ENCODE data around the gene TOMM70.
"Not testable (repeated sequence)": the region's sequence is repeated elsewhere in the genome, so short reads cannot be mapped to it uniquely, and the experiment has no call there.

TOMM70 gene

DNA sequence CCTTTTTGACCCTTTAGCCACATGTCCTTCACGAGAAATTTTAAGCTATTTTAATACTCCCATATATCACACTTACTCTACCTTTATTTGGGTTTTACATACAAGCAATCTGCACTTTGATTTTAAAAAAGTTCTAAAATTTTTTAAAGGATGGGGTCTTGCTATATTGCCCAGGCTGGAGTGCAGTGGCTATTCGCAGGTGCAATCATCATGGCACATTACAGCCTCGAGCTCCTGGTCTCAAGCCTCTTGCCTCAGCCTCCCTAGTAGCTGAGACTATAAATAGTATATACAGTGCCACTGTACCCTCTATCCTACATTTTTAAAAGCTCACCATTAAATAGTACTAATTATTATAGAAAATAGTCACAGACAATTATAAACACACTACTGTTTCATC lies 36.5 kb downstream of the TOMM70 start:
- no peak for DNase-seq (ENCODE audit: low read depth in 2 of 2)

DNA sequence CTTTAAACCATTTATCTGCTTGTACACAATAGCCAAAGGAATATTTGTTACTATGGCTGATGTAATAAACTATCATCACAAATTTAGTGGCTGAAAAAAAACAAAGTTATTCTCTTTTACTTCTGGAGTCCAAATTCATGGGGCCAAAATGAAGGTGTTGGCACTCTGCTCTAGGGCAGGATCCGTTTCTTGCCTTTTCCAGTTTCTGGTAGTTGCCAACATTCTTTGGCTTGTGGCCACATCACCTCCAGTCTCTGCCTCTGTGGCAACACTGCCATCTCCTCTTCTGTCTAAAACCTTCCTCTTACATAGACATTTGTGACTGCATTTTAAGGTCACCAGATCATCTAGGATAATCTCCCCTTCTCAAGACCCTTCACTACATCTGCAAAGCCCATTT lies 39.0 kb downstream of the TOMM70 start:
- no peak for DNase-seq (ENCODE audit: low read depth in 2 of 2)

DNA sequence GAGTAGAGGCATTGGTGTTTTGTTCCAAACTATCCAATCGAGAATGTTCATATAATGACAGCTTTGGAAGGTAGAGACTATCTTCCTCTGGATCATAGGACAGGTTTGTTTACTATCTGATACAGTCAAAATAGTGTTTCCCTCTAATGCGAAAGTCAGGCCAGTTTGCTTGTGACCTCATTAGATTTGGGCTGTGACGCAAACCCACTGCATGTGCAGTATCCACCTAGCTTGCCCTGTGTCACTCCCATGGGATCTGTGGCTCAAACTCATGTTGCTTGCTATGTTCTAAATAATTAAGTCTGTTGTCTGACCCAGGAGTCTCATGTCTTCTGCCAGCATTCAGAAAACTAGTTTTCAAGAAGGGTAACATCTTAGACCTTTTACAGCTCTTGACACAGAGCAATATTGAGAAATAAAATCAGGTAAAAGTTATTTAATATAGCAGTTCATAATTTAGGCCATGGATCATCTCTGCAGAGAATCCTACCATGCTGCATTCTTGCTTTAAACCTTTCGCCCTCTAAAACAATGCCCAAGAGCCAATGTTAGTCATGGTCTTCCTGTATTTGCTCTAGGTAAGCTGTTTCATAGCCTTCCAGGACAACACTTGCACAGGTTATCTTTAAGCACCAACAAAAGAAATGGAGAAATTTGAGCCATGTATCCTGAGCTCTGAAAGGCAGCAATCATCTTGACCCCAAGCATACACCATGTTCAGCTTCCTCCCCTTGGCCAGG lies 40.0 kb downstream of the TOMM70 start:
- DNase-seq (ENCODE audit: low read depth in 2 of 2), result no peak

DNA sequence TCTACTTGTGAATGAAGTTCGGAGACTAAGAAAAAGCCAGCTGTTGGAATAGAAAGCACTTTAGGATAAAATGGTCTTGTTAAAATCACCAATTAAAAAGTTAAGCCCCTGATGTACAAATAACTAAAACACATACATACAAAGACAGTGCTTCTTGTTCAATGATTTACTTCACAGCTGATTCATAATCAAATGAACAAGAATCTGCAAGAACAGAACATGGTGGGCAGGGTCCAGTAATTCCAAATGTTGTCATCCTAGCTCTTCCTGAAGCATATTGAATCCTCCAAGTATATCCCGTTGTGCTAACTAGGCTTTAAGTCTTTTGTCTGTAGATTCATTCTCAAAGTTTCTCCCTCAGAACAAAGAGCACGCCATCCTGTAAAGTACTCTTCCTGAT lies 41.9 kb downstream of the TOMM70 start:
- no peak for DNase-seq (ENCODE audit: low read depth in 2 of 2)

DNA sequence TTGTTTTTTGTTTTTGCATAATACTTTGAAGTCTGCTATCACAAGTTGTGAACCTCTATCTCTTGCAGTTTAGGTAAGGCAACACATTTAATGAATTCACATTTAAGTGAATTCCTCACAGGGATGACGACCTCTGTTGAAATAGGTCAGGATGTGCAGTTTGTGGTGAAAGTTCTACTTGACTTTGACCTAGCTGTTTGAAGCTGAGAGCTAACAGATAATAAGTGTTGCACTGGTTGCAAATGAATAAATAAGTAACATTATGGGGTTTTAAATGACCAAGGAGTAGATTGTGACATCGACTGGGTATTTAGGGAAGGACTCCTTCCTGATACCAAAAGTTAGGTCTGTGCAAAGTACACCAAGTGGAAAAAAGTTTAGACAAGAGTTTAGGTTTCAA lies 42.5 kb downstream of the TOMM70 start:
- no peak for DNase-seq (ENCODE audit: low read depth in 2 of 2)

DNA sequence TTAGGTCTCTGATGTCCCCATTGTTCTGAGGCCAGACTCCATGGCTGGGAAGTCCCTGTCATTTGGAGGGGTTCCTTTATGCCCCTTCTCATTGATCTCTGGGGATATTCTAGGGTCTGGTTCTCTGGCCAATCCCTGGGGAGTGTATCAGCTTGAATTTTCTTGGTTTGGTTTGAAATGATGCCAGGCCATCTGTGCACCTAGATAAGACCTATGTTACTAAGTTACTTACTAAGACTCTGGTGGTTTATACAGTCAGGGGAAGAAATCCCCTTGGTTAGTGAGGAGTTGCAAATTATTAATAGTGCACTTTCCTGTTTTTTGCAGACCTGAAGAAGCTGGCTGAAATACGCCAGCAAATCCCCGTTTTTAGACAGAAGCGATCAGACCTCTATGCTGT lies 46.0 kb downstream of the TOMM70 start:
- DNase-seq (ENCODE audit: low read depth in 2 of 2), result no peak

DNA sequence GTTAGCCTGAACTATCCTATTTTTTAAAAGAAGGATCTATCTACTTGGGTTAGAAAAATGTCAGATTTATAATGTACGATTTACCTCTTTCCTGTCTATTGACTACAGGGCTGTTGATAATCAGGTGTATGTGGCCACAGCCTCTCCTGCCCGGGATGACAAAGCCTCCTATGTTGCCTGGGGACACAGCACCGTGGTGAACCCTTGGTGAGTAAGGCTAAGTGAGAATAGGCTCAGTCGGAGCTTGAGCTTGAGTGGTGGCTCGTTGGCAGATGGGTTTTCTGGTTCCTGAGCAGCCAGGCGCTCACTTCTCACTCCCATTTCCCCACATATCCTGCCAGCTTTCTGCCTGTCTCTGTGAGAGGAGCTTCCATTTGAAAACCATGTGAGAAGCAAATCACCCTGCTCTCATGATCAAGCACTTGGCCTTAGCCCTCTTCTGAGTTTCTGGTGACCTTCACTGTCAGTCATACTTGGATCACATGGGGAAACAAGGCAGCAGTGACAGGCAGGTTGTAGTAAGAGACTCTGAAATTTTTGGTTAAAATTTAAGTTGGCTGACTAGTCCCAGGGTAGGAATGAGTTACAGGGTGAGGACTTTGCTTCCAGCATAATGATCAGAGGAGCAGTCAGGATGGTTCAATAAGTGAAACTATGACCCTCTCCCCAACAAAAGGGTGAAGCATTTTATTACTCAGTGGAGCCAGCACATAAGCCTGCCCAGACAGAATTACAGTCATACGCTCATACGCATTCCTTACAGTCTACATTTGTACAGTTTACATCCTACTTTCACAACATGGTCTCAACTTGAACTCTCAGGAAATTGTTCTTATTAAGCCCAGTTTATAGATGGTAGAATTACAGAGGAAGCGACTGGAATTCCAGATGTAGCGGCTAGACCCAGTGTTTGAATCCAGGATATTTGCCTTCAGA lies 48.3 kb downstream of the TOMM70 start:
- DNase-seq (ENCODE audit: low read depth in 2 of 2), result no peak

DNA sequence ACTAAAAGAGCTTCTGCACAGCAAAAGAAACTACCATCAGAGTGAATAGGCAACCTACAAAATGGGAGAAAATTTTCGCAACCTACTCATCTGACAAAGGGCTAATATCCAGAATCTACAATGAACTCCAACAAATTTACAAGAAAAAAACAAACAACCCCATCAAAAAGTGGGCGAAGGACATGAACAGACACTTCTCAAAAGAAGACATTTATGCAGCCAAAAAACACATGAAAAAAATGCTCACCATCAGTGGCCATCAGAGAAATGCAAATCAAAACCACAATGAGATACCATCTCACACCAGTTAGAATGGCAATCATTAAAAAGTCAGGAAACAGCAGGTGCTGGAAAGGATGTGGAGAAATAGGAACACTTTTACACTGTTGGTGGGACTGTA lies 49.1 kb downstream of the TOMM70 start:
- DNase-seq (ENCODE audit: low read depth in 2 of 2), result not testable (repeated sequence)

DNA sequence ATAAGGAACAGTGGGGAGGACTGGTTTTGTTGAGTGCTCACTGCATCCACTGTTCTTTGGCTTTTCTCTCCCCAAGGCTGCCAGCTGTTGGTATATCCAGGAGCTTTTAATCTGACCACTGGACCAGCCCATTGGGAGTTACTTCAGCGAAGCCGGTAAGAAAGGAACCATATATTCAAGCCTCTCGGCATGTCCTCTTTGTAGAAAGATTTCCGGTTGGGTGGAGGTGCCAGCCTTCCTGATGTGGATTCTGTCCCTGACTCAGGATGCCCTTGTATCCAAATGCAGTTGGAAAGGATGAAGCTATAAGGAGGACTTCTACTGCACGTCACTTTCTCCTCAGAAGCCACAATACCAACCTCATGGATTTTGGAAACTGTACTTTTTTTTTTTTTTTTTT lies 52.2 kb downstream of the TOMM70 start:
- DNase-seq (ENCODE audit: low read depth in 2 of 2), result no peak

DNA sequence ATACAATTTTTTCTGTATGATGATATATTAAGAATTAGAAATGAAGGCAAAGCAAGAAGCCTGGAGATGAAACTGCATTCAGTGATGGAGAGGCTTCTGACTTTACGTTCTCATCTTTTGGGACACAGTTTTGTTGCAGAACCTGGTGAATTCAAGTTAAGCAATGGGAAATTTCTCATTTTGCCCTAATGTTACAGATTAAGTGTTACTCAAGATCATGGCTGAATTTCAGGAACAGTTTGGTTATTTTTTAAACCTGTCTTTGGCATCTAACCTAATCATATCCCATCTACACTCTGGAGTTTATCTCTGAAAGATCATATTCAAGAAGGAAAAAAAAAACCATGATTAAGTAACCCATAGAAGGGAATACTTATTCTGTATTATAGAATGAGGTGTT lies 60.4 kb downstream of the TOMM70 start:
- no peak for DNase-seq (ENCODE audit: low read depth in 2 of 2)

DNA sequence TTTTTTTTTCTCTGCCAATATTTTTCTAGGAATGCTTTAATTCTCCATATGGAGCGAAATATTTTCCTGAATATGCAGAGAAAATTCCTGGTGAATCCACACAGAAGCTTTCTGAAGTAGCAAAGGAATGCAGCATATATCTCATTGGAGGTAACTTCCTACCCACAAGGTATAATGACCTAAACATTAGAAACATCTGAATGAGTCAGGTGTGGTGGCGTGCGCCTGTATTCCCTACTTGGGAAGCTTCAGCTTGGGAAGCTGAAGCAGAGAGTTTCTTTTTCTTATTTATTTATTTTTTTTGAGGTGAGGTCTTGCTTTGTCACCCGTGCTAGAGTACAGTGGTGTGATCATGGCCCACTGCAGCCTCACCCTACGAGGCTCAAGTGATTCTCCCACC lies 61.1 kb downstream of the TOMM70 start:
- no peak for DNase-seq (ENCODE audit: low read depth in 2 of 2)

DNA sequence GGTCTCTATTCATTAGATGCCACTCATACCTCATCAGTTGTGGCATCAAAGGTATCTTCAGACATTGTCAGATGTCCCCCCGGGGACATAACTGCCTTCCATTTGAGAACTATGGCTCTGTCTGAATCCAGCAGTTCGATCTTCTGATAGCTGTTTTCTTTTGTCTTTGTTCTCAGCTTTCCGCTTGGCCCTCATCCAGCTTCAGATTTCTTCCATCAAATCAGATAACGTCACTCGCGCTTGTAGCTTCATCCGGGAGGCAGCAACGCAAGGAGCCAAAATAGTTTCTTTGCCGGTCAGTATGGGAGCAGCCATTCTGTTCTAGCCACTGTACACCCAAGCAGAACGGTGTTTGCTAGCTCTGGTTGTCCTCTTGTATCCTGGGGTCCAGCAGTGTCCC lies 62.0 kb downstream of the TOMM70 start:
- no peak for DNase-seq (ENCODE audit: low read depth in 2 of 2)

DNA sequence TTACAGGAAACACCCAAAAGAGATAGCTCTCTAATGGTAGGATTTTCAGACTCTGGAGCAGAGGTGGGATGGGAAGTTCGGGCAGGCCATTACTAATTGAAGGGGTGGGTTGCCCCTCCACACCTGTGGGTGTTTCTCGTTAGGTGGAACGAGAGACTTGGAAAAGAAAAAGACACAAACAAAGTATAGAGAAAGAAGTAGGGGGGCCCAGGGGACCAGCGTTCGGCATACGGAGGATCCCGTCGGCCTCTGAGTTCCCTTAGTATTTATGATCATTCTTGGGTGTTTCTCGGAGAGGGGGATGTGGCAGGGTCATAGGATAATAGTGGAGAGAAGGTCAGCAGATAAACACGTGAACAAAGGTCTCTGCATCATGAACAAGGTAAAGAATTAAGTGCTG lies 64.7 kb downstream of the TOMM70 start:
- not testable (repeated sequence) for DNase-seq (ENCODE audit: low read depth in 2 of 2)

DNA sequence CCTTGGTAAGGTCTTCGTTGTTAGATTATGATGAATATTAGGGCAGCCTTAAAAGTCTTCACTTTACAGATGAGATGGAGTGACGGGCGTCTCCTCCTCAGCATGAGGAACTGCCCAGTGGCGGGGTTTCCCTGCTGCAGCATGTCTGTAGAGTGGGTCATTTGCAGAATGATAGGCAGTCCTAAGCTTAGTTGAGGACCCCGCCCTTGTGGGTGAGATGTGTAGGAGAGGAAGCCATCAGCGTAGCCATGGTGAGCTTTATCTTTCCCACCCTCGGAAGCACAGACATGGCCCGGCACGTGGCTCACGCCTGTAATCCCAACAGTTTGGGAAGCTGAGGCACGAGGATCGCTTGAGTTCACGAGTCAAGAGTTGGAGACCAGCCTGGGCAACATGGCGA lies 65.5 kb downstream of the TOMM70 start:
- DNase-seq (ENCODE audit: low read depth in 2 of 2), result no peak

DNA sequence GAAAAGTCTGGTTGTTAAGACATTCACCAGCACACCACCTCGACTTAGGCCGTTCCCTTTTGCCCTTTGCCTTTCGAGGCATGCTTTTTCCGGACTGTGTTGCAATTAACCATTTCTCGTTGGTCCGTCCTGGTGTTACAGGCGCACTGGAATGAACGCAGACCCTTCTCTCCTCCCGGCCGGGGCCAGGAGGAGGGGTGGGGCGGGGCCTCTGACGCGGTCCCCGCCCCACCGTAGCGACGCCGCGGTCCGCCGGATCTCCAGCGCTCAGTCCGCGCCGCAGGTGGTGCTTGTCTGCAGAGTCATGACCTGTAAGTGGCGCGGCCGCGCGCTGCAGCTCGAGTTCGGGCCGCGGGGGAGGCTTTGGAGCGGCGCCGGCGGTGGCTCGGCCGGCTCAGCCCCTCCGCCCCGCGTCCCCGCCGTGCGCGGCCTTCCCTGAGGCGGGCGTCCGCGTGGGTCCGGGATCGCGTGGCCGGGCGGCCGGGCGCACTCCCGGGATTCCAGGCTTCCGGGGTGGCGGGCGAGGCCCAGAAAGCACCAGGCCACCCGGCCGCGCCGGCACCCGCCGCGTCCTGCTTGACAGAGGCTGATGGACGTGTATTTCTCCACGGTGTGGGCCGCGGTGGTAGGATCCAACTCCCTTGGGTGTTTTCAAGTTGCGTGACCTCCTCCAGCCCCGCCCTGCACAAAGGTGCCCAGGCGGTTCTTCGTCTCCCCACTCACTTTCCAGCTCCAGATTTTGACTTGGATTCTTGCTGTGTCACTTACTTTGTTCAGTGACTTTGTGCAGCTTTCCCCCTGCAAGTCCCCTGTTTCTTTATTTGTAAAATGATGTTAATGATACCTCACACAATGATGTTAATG lies 66.2 kb downstream of the TOMM70 start, which contains the start of gene NIT2:
NIT2 (plus strand) TSS at position 270 of the 864 bp plus-strand sequence; CDS start at position 305, 35 bp downstream.
- peak; percentile 42 to 58 for DNase-seq (ENCODE audit: low read depth in 2 of 2)

DNA sequence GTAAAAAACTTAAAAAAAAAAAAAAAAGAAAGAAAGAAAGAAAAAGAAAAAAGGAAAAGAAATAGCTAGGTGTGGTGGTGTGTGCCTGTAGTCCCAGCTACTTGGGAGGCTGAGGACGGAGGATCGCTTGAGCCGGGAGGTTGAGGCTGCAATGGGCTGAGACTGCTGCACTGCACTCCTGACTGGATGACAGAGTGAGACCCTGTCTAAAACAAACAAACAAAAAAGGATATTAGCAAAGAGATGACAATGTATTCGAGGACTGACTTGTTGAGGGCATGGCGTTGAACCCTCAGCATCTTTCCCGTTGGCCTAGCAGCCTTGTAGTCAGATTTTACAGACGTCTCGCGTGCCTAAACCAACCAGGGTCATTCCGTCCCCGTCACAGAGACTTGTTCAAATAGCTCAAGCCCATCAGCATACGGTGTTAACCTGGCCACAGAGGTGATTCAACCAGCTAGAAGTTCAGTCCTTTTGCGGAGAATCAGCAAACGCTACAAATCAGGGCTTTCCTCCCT lies 66.9 kb downstream of the TOMM70 start:
- no peak for DNase-seq (ENCODE audit: low read depth in 2 of 2)

DNA sequence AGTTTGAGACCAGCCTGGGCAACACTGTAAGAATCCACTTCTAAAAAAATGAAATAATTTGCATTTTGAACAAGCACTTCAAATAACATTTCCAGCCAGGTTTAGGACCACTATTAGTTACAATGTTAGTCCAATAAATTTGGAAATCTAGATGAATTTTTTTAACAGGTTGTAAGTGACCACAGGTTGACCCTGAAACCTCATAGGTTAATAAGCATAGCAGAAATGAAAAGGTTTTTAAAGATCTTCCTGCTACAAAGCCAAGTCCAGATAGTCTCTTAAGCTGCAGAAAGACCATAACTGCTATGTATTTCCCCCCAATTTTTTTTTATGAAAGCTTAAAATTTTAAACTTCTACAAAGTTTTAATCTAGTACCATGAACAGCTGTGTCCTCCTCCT lies 67.8 kb downstream of the TOMM70 start:
- no peak for DNase-seq (ENCODE audit: low read depth in 2 of 2)

DNA sequence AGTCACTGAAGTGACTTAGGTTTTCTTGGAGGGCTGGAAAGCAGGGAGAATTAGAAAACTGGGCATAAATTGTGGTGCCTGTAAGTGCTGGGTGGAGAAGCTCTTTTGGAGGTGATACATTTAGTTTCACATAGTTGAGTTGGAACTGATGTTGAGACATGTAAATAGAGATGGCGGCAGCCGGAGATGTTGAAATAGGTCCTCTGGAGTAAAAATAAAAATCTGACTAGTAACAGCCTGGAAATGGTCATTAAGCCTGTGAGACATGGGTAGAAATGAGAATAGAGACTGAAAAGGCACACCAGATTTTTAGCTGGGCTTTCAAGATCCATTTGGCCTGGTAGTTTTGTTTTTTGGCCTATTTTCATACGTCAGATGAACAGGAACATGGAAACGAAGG lies 69.2 kb downstream of the TOMM70 start:
- DNase-seq (ENCODE audit: low read depth in 2 of 2), result no peak

DNA sequence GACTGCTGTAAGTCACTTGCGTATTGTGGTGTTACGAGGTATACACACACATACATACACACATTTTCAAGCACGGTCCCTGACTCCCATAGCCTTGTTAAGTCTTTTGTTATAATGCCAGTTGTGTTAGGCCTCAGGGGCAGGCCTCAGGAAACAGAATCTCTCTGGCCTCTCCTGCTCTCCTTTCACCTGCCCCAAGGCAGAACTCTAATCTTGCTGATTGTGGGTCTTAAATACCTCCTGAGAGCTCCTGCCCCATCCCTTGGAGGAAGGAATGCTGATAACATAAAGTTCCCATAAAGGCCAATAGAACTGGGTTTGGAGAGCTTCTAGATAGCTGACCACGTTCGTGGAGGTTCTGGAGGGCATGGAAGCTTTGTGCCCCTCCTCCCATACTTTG lies 70.2 kb downstream of the TOMM70 start:
- no peak for DNase-seq (ENCODE audit: low read depth in 2 of 2)

DNA sequence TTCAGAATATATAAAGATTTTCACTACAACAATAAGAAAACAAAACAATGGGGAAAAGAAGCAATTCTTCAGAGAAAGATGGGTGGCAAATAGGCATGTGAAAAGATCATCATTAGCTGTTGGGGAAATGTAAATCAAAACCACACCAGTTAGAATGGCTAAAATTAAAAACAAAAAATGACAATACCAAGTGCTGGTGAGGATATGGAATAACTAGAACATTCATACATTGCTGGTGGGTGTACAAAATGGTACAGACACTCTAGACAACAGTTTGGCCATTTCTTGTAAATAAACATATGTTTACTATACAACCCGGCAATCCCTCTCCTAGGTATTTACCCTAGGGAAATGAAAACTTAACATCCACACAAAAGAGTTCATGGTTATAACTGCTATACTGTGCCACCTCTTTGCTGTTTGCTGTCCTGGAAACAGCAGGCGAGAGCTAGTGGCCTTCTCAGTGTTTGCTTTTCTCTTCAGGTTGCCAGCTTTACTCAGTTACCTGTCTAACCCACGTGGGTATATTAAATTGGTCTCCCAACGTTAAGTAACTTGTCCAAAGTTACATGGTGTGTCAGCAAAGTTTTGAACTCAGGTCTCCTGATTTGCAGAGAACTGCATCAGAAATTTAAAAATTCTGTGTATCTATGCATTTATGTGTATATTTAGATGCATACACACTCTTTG lies 70.9 kb downstream of the TOMM70 start:
- no peak for DNase-seq (ENCODE audit: low read depth in 2 of 2)

DNA sequence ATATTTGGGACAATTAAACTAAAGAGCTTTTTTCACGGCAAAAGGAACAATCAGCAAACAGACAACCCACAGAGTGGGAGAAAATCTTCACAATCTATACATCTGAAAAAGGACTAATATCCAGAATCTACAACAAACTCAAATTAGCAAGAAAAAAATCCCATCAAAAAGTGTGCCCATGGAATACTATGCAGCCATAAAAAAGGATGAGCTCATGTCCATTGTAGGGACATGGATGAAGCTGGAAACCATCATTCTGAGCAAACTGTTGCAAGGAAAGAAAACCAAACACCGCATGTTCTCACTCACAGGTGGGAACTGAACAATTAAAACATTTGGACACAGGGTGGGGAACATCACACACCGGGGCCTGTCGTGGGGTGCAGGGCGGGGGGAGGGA lies 73.5 kb downstream of the TOMM70 start:
- not testable (repeated sequence) for DNase-seq (ENCODE audit: low read depth in 2 of 2)
